Central memory CD4-positive, alpha-beta T cell (primary cell): Measurements from ENCODE around the gene ARL5A.

ENCODE experiments used
- DNase-seq: peaks from one replicate; pipeline ENCODE4 v3.0.0; 2022

ARL5A gene

GRCh38 chr2:151840216-151841046 is 12.2 kb upstream of the ARL5A start:
- no peak for DNase-seq

GRCh38 chr2:151837926-151838325 is 9.7 kb upstream of the ARL5A start:
- no peak for DNase-seq

- DNase-seq = no peak
These were observed 5.8 kb upstream of the ARL5A start for GRCh38 chr2:151833984-151834383.

- no peak for DNase-seq
These were observed 2.7 kb upstream of the ARL5A start for GRCh38 chr2:151830961-151831360.

GRCh38 chr2:151828890-151829324 is 686 bp upstream of the ARL5A start:
- DNase-seq = no peak

DNA sequence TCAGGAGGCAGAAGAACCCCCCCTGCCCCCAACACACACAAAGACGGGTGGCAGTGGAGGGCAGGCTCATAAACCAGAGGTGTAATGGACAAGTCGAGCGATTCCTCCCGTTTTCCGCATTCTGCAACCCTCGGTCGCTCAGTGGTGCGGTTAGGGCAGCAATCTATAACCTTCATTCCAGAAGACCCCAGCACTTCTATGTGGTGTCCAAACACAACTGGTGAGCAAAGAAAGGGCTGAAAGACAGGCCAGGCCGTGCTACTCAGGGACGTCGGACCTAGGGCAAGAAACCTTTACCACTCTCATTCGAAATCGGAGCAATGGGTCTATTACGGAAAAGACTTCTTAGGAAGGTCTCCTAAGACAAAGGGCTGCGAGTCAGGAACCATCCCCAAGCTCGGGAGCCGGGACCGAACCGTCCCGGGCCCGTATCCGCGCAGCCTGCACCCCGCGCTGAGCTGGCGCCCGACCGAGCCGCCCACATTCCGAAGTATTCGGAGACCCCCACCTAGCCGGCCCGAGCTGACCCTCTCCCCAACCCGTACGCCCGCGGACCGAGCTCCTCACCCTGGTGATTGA is 568 bp downstream of the ARL5A start:
- peak; percentile 22 for DNase-seq

DNA sequence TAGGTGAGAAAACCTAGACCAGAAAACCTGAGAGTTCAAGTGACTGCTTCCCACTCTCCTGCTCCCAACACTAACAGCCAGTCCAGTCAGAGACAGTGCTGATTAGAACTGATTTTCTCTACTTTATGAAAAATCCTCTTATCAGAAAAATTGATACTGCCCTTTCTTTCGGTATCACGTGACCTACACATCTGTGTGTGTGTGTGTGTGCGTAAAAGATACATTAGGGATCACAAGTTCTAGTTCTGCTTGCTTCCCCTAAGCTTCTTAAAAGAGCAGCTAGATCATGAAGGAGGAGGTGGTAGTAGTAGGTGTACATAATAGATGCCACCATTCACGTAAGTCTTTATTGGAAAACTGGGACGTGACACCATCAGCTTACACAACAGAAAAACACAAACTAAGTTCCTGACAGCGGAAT is 1.5 kb downstream of the ARL5A start:
- DNase-seq = no peak

DNA sequence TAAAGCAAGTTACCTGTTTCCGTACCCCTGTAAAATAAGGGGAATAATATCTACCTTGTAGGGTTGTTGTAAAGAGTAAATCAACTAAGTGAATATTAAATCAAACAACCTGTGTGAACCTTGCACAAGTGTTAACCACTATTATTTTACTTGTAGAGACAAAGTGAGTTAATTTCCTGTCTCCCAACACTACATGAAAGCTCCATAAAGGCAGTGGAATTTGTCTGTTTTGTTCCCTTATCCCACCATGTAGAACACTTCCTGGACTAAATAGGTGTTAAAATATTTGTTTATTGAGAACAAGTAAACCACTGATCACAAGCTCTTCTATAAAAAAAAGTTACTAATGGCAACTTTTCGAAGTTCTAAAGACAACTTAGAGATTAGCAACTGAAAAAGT is 3.3 kb downstream of the ARL5A start:
- DNase-seq = no peak

GRCh38 chr2:151823651-151824050 is 4.6 kb downstream of the ARL5A start:
- no peak for DNase-seq

DNA sequence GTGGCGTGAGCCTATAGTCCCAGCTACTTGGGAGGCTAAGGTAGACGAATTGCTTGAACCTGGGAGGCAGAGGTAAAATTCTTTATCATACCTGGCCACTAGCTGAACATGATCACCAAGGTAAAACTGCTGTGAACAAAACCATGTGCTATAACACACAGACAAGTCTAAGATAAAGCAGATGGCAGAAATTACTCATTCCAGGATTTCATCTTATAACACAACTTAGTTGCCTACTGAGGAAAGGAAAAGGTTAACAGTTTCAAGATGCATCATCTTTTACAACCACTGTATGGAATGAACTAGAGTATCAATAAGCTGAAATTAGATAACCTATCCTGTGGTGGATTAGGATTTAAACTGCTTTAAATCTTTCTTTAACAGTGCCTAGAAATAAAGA is 8.3 kb downstream of the ARL5A start:
- no peak for DNase-seq

DNA sequence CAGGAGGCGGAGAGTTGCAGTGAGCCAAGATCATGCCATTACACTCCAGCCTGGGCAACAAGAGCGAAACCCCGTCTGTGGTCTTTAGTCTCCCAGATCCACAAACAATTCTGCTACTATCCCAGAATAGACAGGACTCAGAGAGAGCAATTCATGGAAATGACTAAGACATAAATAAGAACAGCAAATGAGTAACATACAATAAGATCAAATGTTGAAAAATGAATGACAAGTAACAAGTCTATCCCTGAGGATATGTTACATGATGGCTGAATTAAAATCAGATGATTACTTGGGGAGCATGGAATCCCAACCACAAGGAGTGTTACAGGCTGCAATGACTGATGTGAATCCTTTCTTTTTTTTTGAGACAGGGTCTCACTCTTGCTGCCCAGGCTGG is 10.3 kb downstream of the ARL5A start:
- DNase-seq = no peak

DNA sequence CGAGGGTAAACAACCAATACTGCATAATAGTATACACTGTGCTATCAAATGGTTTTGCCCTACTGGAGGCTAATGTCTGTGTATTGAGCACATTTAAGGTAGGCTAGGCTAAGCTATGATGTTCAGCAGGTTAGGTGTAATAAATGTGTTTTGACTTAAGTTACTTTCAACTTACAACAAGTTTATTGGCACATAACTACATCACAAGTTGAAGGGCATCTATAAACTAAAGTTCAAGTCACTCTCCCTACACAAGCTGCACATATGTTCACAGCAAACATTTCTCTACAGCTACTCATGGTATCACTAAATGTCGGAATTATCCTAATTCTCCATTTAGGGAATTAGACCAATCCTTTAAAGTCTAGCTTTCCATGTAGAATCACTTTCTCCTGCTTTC is 11.4 kb downstream of the ARL5A start:
- DNase-seq = no peak

DNA sequence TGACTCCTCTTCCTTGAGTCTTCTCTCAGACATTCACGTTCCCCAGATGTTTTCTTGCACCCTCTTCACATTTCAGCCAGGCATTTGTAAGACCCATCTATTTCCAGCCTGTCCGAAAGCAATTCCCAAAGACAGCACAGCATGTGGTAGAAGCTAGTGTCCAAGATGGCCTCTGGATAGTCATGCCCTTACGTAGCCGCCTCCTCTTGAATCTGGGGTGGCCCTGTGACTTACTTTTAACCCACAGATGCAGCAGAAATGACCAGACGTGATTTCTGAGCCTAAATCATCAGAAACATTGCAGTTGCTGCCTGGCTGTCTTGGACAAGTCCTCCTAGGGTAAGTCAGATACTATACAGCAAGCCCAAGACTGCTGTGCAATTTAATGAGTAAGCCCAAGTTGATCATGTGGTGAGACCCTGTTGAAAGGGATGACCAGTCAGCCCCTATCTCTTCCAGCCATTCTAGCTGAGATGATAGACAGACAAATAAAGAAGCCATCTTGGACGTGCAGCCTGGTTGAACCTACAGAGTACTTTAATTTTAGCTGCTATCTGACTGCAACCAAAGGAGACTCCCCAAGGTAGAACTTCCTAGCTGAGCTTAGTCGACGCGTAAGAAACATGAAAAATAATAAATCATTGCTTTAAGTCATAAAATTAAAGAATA is 12.3 kb downstream of the ARL5A start:
- DNase-seq = no peak

GRCh38 chr2:151810489-151810888 is 17.7 kb downstream of the ARL5A start:
- DNase-seq = no peak

DNA sequence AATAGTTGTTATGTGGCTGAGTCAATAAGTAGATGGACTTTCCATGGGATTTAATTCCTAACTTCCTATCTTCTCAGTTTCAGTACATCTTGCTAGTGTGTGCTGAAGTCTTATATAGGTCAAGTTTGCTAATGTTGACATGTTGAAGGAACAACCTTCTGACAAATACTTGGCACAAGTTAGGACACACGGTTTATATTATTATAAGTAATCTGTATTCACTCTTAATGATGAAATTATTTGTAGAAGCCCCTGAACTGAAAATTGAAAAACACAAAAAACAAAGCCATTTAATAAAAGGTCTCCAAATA is 19.2 kb downstream of the ARL5A start:
- no peak for DNase-seq

GRCh38 chr2:151808258-151809072 is 19.8 kb downstream of the ARL5A start:
- peak; percentile 28 for DNase-seq

- no peak for DNase-seq
These were observed 22.3 kb downstream of the ARL5A start for GRCh38 chr2:151805961-151806360.

DNA sequence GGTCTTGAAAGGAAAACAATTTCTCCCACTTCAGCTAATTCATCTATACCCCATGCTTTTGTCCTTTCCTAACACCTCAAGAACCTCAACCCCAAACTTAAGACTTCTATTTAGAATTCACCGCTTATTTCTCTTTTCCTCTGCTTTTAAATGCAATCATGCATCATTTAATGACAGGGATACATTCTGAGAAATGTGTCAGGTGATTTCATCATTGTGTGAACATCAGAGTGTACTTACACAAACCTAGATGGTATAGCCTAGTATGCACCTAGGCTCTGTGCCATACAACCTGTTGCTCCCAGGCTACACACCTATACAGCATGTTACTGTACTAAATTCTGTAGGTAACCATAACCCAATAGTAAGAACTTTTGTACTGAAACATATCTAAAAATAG is 22.9 kb downstream of the ARL5A start:
- DNase-seq = no peak

DNA sequence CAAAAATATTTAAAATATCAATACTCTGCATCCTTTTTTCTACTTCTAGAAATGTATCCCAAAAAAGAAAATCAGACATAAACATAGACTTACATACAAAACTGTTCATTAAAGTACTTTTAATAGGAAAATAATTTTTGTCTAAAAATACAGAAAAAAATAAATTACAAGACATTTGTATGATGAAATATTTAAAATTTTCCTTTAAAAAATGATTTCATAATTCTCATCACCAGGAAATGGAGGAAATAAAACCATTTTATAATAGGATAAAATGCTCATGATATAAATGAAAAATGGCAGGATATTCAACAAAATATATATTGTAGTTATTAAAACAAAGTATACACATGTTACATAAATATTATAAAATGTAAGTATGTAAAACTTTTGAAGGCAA is 24.4 kb downstream of the ARL5A start:
- DNase-seq = no peak

DNA sequence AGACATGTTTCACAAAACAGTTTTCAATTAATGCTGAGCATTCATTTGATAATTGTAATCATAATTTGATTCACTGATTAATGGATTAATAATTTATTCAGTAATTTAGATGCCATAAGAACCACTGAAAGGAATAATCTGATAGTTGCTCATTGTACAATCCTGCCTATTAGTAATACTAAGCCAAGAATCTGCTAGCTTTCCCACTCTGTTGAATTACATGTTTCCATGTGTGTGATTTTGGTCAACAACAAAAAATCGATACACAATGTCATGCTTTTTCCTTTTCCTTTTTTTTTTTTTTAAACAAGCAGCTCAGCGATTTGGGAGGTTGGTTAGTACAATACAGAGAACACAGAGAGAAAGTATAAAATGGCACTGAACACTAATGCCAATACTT is 25.9 kb downstream of the ARL5A start:
- no peak for DNase-seq

DNA sequence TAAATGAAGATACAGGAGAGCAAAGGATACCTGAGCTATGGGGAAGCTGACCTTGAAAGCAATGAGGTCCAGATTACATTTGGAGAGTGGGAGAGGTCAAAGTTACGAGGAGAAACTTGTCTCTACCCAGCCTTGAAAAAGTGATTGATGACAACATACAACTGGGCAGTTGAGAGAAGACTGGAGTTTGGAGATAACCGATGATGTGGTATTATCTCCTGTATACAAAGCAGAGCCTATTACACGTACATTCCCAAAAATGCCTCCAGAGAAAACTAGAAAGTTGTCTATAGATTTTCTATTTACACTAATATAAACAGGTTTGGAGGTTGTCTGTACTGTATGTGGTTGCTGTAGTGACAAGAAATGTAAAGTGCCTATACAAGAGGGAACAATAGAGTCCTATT is 28.3 kb downstream of the ARL5A start:
- no peak for DNase-seq

DNA sequence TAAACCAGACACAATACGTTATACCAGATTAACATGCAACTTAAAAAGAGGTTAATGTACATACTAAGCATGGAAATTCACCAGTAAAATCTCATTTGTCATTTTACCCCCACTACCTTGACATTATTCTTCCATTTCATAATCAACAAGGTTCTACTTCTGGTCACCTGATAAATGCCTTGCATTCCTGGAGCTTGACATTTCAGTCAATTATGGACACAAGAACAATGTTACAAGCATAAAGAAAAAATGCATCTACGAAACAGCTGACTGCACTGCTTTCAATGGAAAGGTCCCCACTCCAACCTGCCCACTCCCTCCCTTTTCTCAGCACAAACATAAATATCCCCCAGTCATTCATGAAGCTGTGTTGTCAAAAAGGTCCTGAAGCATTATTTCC is 31.4 kb downstream of the ARL5A start:
- no peak for DNase-seq

- DNase-seq = no peak
These were observed 32.5 kb downstream of the ARL5A start for GRCh38 chr2:151795646-151796240.
